CD4-positive, alpha-beta memory T cell (primary cell): Measurements from ENCODE around the gene SCGB1A1. TPM values are rescaled to one million over a fixed set of nuclear protein-coding genes. Genes with fewer than 3 reads are reported as not detected.

Experiments
- CTCF ChIA-PET: fragments of 350-600 bp; sonication (Branson Sonifier 250); formaldehyde crosslinking; loops from one replicate; lab custom pipeline; 2021; ENCODE audit warnings: inconsistent platforms; ENCODE audit not compliant: partially characterized antibody; lab: Charles Lee
- POLR2A ChIA-PET: fragments of 350-600 bp; sonication (Branson Sonifier 250); formaldehyde crosslinking; loops from one replicate; lab custom pipeline; 2021; ENCODE audit not compliant: partially characterized antibody; lab: Charles Lee
- DNase-seq, 5 donors: peaks; one replicate each; pipeline versions ENCODE4 v3.0.0 to v3.0.0-alpha.2; 2020 to 2022; ENCODE audit warnings: mixed read lengths in 1 of 5
- H3K27ac ChIP-seq: one replicate; pipeline ENCODE4 v1.7.0; 2013; ENCODE audit warnings: low read depth, low read length
- H3K27me3 ChIP-seq: 2 replicates; pipeline ENCODE4 v1.7.0; 2013; ENCODE audit warnings: mild to moderate bottlenecking, low read length, moderate library complexity; ENCODE audit not compliant: insufficient read depth
- H3K36me3 ChIP-seq: 2 replicates; pipeline ENCODE4 v1.7.0; 2013; ENCODE audit warnings: mild to moderate bottlenecking, low read length, moderate library complexity; ENCODE audit not compliant: insufficient read depth
- H3K4me1 ChIP-seq: 2 replicates; pipeline ENCODE4 v1.7.0; 2013; ENCODE audit warnings: mild to moderate bottlenecking, low read length, moderate library complexity; ENCODE audit not compliant: insufficient read depth
- H3K4me3 ChIP-seq, 2 donors: one replicate each; pipeline ENCODE4 v1.7.0; 2013; ENCODE audit warnings: low read length in 2 of 2, mild to moderate bottlenecking in 1 of 2
- H3K9me3 ChIP-seq, 2 donors: one replicate each; pipeline ENCODE4 v1.7.0; 2013; ENCODE audit warnings: low read length in 2 of 2, control low read depth in 1 of 2; ENCODE audit not compliant: control insufficient read depth in 1 of 2
- H3K27ac Mint-ChIP-seq, 7 donors: one replicate each; pipeline ENCODE4 v1.8.0; 2020 to 2021; ENCODE audit warnings: mixed read lengths in 7 of 7, mild to moderate bottlenecking in 6 of 7, inconsistent platforms in 3 of 7, moderate library complexity in 3 of 7
- H3K27me3 Mint-ChIP-seq, 2 donors: one replicate each; pipeline ENCODE4 v1.8.0; 2020 to 2021; ENCODE audit warnings: mixed read lengths in 2 of 2
- H3K36me3 Mint-ChIP-seq, 2 donors: one replicate each; pipeline ENCODE4 v1.8.0; 2020 to 2021; ENCODE audit warnings: mixed read lengths in 2 of 2, inconsistent platforms in 1 of 2, mild to moderate bottlenecking in 1 of 2
- H3K4me1 Mint-ChIP-seq, 4 donors: one replicate each; pipeline ENCODE4 v1.8.0; 2020 to 2021; ENCODE audit warnings: mixed read lengths in 4 of 4, mild to moderate bottlenecking in 1 of 4
- H3K4me3 Mint-ChIP-seq, 8 donors: one replicate each; pipeline ENCODE4 v1.8.0; 2020 to 2021; ENCODE audit warnings: mixed read lengths in 8 of 8, mild to moderate bottlenecking in 7 of 8, moderate library complexity in 6 of 8, inconsistent platforms in 3 of 8
- H3K9me3 Mint-ChIP-seq, 8 donors: one replicate each; pipeline ENCODE4 v1.8.0; 2020 to 2021; ENCODE audit warnings: mixed read lengths in 8 of 8, mild to moderate bottlenecking in 5 of 8, inconsistent platforms in 3 of 8, moderate library complexity in 1 of 8
- intact Hi-C: fragments of 100-400 bp; cut with micrococcal nuclease; formaldehyde crosslinking; loops from one replicate; pipeline ENCODE4 v1.15.1; 2023
- polyA plus RNA-seq, 2 donors: library from polyadenylated mRNA; unstranded; fragments of 300-500 nt; fragmentation: Illumina TruSeq; gene quantifications; one replicate each; pipeline ENCODE4 v1.2.3, GENCODE V29; 2021
- total RNA-seq, 2 experiments: library from RNA; stranded (reverse); gene quantifications; one replicate each; pipeline ENCODE4 v1.2.3, GENCODE V29; 2021

The SCGB1A1 gene
- total and polyA plus RNA-seq, 4 experiments from 2014 or later = not detected

- Mint-ChIP-seq H3K9me3 (no peaks in the 10 kb centered on the region), H3K36me3 (no peaks in the 10 kb centered on the region), H3K4me3 (no peak overlapping the region), H3K4me1 (peaks cover 3 to 8% (median 5%) of the 10 kb centered on the region in 4 donors), H3K27me3 (no peaks in the 10 kb centered on the region), H3K27ac (no peak overlapping the region)
- no peak overlapping the region for H3K27ac ChIP-seq
- H3K27me3 ChIP-seq = no peaks in the 10 kb centered on the region
- no peaks in the 10 kb centered on the region for H3K36me3 ChIP-seq
- H3K4me3 ChIP-seq = no peak overlapping the region
- POLR2A ChIA-PET = no interaction called here
- no peak for DNase-seq
- no peaks in the 10 kb centered on the region for H3K9me3 ChIP-seq
- CTCF ChIA-PET = interaction anchor here (14.0 kb wide), 1 partner anchor 139 kb away, joined by 405 read pairs; no protein-coding TSS in a partner anchor
- H3K4me1 ChIP-seq = peaks cover 7% of the 10 kb centered on the region
- intact Hi-C loops = loop anchor here (5.0 kb wide), 1 partner anchor 257 kb away; the partner anchor contains the start of gene UBXN1
Observed at GRCh38 chr11:62419943-62420342, 1.1 kb downstream of the SCGB1A1 start.

GRCh38 chr11:62420882-62421281, 2.0 kb downstream of the SCGB1A1 start:
- Histone ChIP-seq H3K4me1 (peaks cover 8% of the 10 kb centered on the region), H3K9me3 (no peaks in the 10 kb centered on the region), H3K36me3 (no peaks in the 10 kb centered on the region), H3K27me3 (no peaks in the 10 kb centered on the region), H3K27ac (no peak overlapping the region), H3K4me3 (no peak overlapping the region)
- intact Hi-C loops = loop anchor here (5.0 kb wide), 1 partner anchor 256 kb away; the partner anchor contains the start of gene UBXN1
- H3K4me1 Mint-ChIP-seq = peaks cover 3 to 9% (median 5%) of the 10 kb centered on the region in 4 donors
- H3K36me3 Mint-ChIP-seq = no peaks in the 10 kb centered on the region
- H3K4me3 Mint-ChIP-seq = no peak overlapping the region
- H3K27me3 Mint-ChIP-seq = no peaks in the 10 kb centered on the region
- CTCF ChIA-PET = interaction anchor here (0.9 to 14.0 kb wide), 5 partner anchors 11 to 172 kb away, joined by 4 to 405 read pairs (median 4); no protein-coding TSS in a partner anchor
- H3K27ac Mint-ChIP-seq = no peak overlapping the region
- DNase-seq = no peak
- H3K9me3 Mint-ChIP-seq = no peaks in the 10 kb centered on the region
- POLR2A ChIA-PET = no interaction called here

GRCh38 chr11:62421996-62422395, 3.2 kb downstream of the SCGB1A1 start:
- H3K4me3 Mint-ChIP-seq = no peak overlapping the region
- intact Hi-C loops = loop anchor here (5.0 kb wide), 1 partner anchor 255 kb away; the partner anchor contains the start of gene UBXN1
- H3K36me3 Mint-ChIP-seq = no peaks in the 10 kb centered on the region
- peak overlapping the region in 1 of 7 donors; percentile 55 for H3K27ac Mint-ChIP-seq
- Histone ChIP-seq H3K27ac (no peak overlapping the region), H3K27me3 (no peaks in the 10 kb centered on the region), H3K4me3 (no peak overlapping the region), H3K9me3 (no peaks in the 10 kb centered on the region), H3K36me3 (no peaks in the 10 kb centered on the region), H3K4me1 (peaks cover 19% of the 10 kb centered on the region)
- H3K9me3 Mint-ChIP-seq = no peaks in the 10 kb centered on the region
- DNase-seq = no peak
- CTCF ChIA-PET = interaction anchor here (0.8 to 14.0 kb wide), 11 partner anchors 12 to 273 kb away, joined by 3 to 405 read pairs (median 5); partner anchors contain the start of genes ASRGL1 and EEF1G
- POLR2A ChIA-PET = no interaction called here
- peaks cover 10 to 16% (median 14%) of the 10 kb centered on the region in 4 donors for H3K4me1 Mint-ChIP-seq
- H3K27me3 Mint-ChIP-seq = no peaks in the 10 kb centered on the region

- H3K27ac Mint-ChIP-seq = no peak overlapping the region
- ChIA-PET POLR2A (interaction anchor here (2.9 kb wide), 1 partner anchor 151 kb away, joined by 13 read pairs; the partner anchor contains the start of gene EEF1G), CTCF (interaction anchor here (0.8 to 14.0 kb wide), 12 partner anchors 12 to 272 kb away, joined by 3 to 405 read pairs (median 5); partner anchors contain the start of genes ASRGL1, EEF1G and LBHD1)
- Histone ChIP-seq H3K4me3 (no peak overlapping the region), H3K9me3 (no peaks in the 10 kb centered on the region), H3K27me3 (no peaks in the 10 kb centered on the region), H3K4me1 (peaks cover 29% of the 10 kb centered on the region), H3K27ac (no peak overlapping the region), H3K36me3 (no peaks in the 10 kb centered on the region)
- H3K9me3 Mint-ChIP-seq = no peaks in the 10 kb centered on the region
- intact Hi-C loops = loop anchor here (5.0 kb wide), 1 partner anchor 254 kb away; the partner anchor contains the start of gene UBXN1
- no peaks in the 10 kb centered on the region for H3K27me3 Mint-ChIP-seq
- DNase-seq = no peak
- peaks cover 17 to 26% (median 21%) of the 10 kb centered on the region in 4 donors for H3K4me1 Mint-ChIP-seq
- no peaks in the 10 kb centered on the region for H3K36me3 Mint-ChIP-seq
- H3K4me3 Mint-ChIP-seq = no peak overlapping the region
Observed at GRCh38 chr11:62423012-62423411, 4.2 kb downstream of the SCGB1A1 start.

- H3K27ac ChIP-seq = no peak overlapping the region
- H3K36me3 ChIP-seq = no peaks in the 10 kb centered on the region
- Mint-ChIP-seq H3K27me3 (no peaks in the 10 kb centered on the region), H3K27ac (peak overlapping the region; percentile 68 to 94 (median 89)), H3K36me3 (no peaks in the 10 kb centered on the region), H3K4me1 (peaks cover 20 to 42% (median 32%) of the 10 kb centered on the region in 4 donors), H3K9me3 (no peaks in the 10 kb centered on the region), H3K4me3 (peak overlapping the region in 7 of 8 donors; percentile 11 to 84 (median 55))
- CTCF ChIA-PET = interaction anchor here (0.7 to 14.0 kb wide), 5 partner anchors 8 to 131 kb away, joined by 3 to 405 read pairs (median 60); no protein-coding TSS in a partner anchor
- no peak overlapping the region for H3K4me3 ChIP-seq
- H3K4me1 ChIP-seq = peaks cover 45% of the 10 kb centered on the region
- POLR2A ChIA-PET = interaction anchor here (0.6 to 6.8 kb wide), 6 partner anchors 27 to 1443 kb away, joined by 3 to 96 read pairs (median 4); partner anchors contain the start of gene TUT1
- peak in 1 of 5 donors; percentile 5 for DNase-seq
- intact Hi-C loops = no loop called here
- H3K9me3 ChIP-seq = no peaks in the 10 kb centered on the region
- no peaks in the 10 kb centered on the region for H3K27me3 ChIP-seq
Observed at GRCh38 chr11:62427630-62428233, 8.9 kb downstream of the SCGB1A1 start.

GRCh38 chr11:62428871-62429560, 10.2 kb downstream of the SCGB1A1 start:
- Histone ChIP-seq H3K36me3 (no peaks in the 10 kb centered on the region), H3K4me3 (no peak overlapping the region), H3K4me1 (peaks cover 45% of the 10 kb centered on the region), H3K27me3 (no peaks in the 10 kb centered on the region), H3K9me3 (no peaks in the 10 kb centered on the region), H3K27ac (no peak overlapping the region)
- Mint-ChIP-seq H3K27ac (peak overlapping the region in 6 of 7 donors; percentile 22 to 88 (median 62)), H3K27me3 (no peaks in the 10 kb centered on the region), H3K4me3 (no peak overlapping the region), H3K9me3 (no peaks in the 10 kb centered on the region), H3K4me1 (peaks cover 23 to 42% (median 32%) of the 10 kb centered on the region in 4 donors), H3K36me3 (no peaks in the 10 kb centered on the region)
- intact Hi-C loops = no loop called here
- CTCF ChIA-PET = interaction anchor here (0.6 to 14.0 kb wide), 5 partner anchors 34 to 254 kb away, joined by 3 to 405 read pairs (median 5); no protein-coding TSS in a partner anchor
- POLR2A ChIA-PET = interaction anchor here (0.8 to 6.8 kb wide), 5 partner anchors 114 to 162 kb away, joined by 4 to 96 read pairs (median 4); partner anchors contain the start of genes EEF1G and TUT1
- no peak for DNase-seq
